Inflammatory macrophage (primary cell): ENCODE measurements around the gene IFT172.
"Not testable (repeated sequence)": the region's sequence is repeated elsewhere in the genome, so short reads cannot be mapped to it uniquely, and the experiment has no call there.

Experiments used
- DNase-seq, 2 donors: peaks; one replicate each; pipeline ENCODE4 v3.0.0-alpha.2; 2020 to 2022
- total RNA-seq, 18 experiments: gene quantifications; one replicate each; lab custom pipeline; 2026; ENCODE audit warnings: mixed read lengths in 6 of 18, inconsistent platforms in 2 of 18; lab: John Stamatoyannopoulos, UW

The IFT172 gene, protein sequence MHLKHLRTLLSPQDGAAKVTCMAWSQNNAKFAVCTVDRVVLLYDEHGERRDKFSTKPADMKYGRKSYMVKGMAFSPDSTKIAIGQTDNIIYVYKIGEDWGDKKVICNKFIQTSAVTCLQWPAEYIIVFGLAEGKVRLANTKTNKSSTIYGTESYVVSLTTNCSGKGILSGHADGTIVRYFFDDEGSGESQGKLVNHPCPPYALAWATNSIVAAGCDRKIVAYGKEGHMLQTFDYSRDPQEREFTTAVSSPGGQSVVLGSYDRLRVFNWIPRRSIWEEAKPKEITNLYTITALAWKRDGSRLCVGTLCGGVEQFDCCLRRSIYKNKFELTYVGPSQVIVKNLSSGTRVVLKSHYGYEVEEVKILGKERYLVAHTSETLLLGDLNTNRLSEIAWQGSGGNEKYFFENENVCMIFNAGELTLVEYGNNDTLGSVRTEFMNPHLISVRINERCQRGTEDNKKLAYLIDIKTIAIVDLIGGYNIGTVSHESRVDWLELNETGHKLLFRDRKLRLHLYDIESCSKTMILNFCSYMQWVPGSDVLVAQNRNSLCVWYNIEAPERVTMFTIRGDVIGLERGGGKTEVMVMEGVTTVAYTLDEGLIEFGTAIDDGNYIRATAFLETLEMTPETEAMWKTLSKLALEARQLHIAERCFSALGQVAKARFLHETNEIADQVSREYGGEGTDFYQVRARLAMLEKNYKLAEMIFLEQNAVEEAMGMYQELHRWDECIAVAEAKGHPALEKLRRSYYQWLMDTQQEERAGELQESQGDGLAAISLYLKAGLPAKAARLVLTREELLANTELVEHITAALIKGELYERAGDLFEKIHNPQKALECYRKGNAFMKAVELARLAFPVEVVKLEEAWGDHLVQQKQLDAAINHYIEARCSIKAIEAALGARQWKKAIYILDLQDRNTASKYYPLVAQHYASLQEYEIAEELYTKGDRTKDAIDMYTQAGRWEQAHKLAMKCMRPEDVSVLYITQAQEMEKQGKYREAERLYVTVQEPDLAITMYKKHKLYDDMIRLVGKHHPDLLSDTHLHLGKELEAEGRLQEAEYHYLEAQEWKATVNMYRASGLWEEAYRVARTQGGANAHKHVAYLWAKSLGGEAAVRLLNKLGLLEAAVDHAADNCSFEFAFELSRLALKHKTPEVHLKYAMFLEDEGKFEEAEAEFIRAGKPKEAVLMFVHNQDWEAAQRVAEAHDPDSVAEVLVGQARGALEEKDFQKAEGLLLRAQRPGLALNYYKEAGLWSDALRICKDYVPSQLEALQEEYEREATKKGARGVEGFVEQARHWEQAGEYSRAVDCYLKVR (N-terminal part only)
- total RNA-seq = 2.5 to 19.6 (median 14.9) reads per million in 18 experiments

DNA sequence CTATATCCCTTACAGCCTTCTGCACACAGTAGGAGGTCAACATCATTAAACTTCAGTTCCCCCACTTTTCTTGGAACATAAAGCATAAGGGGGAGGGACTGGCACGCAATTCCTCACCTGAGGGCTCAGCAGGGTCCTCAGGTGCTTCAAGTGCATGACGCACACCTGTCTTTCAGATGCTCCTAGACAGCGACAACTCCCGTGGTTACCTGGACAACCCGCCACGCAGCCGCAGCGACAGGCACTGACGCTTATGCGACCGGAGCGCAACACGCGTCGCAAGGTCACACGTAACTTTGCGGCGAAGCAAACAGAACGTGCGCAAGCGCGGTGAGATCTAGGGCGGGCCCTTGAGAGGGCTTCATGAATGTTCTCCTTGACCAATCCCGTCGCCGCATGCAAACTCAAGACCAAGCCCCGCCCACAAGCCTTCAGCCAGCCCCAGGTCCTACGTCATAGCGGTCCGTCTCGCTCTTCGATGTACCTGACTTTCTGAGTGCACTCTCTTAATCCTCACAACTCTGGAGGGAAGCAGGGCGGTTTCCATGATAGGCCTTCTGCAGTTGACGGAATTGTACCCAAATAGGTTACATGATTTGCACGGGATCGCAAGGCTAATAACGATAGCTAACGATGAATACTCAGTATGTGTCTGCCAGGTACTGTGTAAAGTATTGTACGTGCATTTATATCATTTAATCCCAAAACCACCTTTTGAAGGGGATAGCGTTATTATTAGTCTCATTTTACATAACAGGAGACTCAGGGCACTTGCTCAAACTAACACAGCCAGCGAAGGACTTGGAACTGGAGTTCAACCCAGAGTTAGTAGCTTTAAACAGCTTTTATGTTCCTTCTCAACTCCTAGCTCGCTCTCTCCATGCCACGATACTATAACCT, at the start of gene IFT172:
Gene IFT172, minus strand, starts transcription at position 246 of the 900 bp plus-strand sequence. Its CDS starts 90 bp downstream, at position 156.
- peak; percentile 99 to 100 for DNase-seq

DNA sequence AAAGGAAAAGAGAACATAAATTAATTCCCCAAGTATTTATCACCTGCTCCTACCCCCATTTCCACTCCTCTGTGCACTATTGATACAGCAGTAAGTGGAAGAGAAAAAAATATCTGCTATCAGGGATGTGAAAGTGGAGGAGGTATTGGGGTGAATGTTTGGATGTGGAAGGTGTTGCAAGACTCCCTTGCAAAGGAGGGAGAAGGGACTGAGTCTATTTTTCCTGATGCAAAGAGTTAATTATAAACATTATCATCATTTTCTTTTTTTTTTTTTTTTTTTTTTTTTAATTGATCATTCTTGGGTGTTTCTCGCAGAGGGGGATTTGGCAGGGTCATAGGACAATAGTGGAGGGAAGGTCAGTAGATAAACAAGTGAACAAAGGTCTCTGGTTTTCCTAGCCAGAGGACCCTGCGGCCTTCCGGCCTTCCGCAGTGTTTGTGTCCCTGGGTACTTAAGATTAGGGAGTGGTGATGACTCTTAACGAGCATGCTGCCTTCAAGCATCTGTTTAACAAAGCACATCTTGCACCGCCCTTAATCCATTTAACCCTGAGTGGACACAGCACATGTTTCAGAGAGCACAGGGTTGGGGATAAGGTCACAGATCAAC, 49.4 kb upstream of the IFT172 start:
- not testable (repeated sequence) for DNase-seq

DNA sequence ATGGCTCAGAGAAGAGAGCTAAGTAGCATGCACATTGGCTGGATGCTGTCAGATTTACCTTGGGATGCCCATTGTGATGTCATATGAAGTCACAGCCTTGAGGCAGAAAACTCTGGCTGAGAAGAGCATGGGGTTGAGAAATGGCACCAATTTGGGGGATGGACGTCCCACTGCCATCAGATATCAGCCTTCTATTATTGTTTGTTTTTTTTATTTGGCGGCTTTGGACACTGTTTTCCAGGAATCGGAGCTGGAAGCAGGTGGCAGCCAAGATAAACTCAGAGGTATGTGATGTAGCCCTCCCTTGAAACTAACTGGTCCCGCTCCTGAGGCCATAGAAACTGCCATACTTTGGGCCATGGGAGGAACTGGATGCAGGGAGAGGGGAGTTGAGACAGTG, 47.7 kb upstream of the IFT172 start:
- no peak for DNase-seq

DNA sequence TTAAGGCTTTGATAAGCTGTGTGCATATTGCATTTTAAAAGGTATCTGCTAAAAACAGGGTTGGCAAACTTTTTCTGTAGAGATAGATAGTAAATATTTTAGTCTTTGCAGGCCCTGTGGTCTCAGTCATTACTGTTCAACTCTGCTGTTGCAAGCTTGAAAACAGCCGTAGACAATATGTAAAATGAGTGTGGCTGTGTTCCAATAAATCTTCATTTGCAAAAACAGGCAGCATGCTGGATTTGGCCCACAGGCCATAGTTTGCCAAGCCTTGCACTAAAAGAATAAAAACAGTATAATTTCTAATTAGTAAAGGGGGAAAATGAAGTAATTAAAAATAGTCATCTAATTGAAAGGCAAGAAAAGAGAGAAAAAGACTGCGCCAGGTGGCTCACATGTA, 42.4 kb upstream of the IFT172 start:
- no peak for DNase-seq

DNA sequence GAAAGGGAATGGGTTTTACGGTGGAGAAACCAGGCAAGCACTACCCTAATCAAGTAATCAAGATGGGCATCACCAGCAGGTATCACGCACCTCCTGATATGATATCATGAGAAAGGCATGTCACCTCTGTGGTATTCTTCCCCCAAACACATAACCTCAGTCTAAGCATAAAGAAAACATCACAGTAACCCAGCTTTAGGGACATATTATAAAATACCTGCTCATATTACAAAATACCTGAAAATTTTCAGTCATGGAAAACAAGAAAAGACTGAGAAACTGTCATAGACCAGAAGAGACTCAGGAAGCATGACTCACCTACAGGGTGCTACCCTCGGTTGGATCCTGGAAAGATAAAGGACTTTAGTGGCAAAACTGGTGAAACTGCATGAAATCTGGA, 37.6 kb upstream of the IFT172 start:
- no peak for DNase-seq

DNA sequence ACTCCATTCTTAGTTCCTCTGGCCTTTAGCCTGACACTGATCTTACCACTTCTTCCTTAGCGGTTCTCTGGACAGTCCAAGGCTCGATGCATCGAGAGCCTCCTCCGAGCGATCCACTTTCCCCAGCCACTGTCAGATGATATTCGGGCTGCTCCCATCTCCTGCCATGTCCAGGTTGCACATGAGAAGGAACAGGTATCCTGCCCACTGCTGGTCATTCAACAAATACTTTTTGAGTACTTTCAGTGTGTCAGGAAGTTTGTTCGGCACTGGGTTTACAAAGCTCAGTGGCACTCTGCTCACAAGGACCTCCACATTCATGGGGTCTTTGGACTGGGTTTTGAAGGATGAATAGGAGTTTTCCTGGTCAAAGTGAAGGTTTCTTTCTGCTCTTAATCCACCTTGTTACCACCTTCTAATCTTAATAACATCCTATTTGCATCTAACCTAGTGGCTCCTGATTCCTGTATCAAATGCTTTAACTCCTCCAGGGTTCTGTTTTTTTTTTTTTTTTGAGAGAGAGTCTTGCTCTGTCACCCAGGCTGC, 32.9 kb upstream of the IFT172 start:
- DNase-seq = no peak

DNA sequence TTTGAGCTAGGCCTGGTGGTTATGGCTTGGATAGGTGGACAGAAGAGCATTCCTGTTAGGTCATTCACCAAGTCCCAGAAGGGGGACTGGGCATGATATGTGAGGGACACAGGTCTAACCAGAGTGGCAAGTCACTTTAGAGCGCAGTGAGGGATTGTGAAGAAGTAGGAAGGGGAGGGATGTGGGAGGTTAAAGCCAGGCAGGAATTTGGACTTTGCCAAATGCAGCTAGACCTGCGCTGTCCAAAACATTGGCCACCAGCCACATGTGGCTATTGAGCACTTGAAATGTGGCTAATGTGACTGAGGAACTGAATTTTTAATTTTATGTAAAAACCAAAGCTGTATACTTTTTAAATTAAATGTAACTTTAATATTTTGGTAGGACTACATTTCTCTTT, 30.8 kb upstream of the IFT172 start:
- DNase-seq = no peak

DNA sequence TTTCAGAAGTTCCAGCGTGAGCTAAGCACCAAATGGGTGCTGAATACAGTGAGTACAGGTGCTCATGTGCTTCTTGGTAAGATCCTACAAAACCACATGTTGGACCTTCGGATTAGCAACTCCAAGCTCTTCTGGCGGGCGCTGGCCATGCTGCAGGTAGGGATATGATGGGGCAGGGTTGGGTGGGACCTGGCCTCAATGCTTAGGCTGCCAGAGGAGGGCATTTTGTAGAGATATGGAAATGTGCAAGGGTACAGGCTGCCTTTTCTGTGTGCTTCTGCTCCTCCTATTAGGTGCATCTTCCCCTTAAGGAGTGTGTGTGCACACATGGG, 29.2 kb upstream of the IFT172 start:
- DNase-seq = no peak

DNA sequence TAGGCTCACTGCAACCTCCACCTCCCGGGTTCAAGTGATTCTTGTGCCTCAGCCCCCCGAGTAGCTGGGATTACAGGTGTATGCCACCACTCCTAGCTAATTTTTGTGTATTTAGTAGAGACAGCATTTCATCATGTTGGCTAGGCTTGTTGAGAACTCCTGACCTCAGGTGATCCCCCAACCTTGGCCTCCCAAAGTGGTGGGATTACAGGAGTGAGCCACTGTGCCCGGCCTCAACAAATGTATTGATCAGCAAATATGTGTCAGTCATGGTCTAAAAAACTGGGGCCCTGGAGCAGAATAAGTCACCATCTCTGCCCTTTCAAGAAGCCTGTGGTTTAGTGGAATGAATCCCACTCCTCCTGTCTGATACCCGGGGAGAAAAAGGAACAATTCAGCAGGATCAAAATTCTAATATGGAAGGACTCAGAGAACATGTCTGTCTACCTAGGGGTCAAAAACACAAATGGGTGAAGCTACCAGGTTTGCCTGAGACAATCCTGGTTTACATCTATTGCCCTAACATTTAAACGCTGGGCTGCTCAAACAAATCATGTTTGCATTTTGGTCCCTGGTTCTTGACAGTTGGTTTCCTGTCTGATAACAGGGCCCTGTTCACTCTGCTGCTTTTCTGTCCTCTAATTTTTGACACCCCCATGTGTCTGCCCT, 28.7 kb upstream of the IFT172 start:
- DNase-seq = no peak

DNA sequence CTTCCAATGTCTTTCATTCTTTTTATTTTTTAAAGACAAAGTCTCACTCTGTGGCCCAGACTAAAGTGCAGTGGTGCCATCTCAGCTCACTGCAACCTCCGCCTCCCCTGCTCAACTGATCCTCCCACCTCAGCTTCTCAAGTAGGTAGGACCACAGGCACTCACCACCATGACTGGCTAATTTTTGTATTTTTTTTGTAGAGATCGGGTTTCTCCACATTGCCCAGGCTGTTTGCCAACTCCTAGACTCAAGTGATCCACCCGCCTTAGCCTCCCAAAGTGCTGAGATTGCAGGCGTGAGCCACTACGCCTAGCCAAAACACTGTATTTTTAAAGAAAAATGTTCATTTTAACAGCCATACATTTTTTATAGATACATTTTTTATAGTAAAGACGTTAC, 19.8 kb upstream of the IFT172 start:
- DNase-seq = no peak

DNA sequence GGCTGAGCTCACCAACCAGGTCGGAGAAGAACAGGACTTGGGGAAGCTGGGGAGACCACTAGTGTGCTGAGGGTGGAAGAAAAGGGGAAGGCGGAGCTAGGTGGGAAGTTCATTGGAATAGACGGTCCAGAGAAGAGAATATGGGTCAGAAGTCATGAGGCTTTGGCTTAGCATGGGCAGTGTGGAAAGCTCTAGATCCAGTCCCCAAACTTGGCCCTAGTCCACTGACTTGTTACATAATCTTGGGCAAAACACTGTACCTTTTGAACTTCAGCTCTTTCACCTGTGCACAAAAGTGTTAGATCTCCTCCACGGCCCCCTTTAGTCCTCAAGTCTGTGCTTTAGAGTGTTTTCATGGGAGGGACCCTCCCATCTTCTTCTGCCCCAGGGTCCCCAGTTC, 17.8 kb upstream of the IFT172 start:
- no peak for DNase-seq

DNA sequence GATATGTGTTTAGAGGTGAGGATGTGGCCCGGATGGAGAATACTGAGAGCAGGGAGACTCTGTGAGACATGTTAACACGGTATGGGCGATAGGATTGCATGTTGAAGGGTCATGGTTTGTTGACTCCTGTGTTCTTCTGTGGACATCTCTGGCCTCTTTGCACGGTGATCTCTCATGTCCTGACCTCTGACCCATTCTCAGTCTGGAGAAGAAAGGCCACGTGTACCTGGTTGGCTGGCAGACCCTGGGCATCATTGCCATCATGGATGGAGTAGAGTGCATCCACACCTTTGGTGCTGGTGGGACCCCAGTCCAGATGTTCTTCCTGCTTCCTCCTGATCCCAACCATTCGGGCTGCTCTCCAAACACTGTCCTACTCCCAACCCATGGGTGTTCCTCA, 17.0 kb upstream of the IFT172 start:
- no peak for DNase-seq

DNA sequence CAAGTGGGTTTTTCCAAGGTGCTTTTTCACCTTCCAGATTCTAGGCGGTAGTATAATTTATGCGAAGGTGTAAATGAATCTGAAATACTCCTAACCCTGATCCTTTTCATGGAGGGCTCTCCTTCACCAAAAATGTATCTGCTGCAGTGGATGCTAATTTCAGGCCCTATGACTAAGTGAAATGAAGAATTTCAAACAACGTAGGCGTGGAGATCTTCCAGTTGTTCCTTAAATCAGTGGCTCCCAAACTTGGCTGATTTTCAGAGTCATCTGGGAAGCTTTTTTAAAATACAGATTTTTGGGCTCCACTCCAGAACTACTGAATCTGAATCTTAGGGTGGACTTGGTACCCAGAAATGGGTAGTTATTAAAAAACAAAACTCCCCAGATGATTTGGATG, 12.6 kb upstream of the IFT172 start:
- DNase-seq = no peak

DNA sequence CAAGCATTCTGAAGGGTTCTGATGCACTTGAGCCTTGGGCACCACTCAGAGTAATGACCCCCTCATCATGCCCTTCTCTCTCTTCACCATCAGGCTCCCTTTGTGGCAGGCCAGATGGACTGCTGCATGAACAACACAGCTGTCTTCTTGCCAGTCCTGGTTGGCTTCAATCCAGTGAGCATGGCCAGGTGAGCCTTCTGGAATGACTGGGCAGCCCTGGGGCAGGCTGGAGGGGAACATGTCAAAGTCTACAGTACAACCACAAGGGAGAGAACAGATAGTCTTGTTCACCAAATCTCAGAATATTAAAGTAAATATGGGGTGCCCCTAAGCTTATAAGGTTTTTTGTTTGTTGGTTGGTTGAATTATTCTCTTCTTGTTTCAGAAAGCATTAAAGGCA, 11.5 kb upstream of the IFT172 start:
- no peak for DNase-seq

DNA sequence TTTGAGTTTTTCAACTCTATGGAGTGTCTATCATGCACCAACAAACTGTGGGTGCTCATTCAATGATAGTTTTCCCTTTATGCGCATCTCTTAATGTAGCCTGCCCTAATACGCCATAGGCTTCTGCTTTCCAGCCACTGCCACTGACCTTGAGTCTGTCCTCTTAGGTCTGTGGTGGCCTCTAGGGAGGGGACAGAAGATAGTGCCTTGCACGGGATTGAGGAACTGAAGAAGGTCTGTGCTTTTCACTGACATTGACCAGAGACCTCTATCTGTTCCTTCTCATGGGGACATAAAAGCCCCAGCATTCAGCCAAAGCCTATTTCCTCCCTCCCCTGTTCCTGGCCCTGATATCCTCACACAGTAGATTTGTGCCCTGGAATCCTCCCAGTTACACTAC, 9.4 kb upstream of the IFT172 start:
- no peak for DNase-seq

DNA sequence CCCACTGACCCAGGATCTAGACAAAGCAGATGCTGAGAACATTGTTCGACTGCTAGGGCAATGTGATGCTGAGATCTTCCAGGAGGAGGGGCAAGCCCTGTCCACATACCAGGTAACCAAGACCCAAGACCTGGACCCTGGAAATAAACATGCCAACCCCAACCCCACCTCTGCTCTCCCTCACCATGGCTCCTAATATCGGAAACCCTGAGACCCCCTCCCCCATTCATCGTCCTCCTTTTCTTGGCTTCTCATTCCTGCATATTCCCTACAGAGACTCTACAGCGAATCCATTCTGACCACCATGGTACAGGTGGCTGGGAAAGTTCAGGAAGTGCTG, 7.7 kb upstream of the IFT172 start:
- no peak for DNase-seq

DNA sequence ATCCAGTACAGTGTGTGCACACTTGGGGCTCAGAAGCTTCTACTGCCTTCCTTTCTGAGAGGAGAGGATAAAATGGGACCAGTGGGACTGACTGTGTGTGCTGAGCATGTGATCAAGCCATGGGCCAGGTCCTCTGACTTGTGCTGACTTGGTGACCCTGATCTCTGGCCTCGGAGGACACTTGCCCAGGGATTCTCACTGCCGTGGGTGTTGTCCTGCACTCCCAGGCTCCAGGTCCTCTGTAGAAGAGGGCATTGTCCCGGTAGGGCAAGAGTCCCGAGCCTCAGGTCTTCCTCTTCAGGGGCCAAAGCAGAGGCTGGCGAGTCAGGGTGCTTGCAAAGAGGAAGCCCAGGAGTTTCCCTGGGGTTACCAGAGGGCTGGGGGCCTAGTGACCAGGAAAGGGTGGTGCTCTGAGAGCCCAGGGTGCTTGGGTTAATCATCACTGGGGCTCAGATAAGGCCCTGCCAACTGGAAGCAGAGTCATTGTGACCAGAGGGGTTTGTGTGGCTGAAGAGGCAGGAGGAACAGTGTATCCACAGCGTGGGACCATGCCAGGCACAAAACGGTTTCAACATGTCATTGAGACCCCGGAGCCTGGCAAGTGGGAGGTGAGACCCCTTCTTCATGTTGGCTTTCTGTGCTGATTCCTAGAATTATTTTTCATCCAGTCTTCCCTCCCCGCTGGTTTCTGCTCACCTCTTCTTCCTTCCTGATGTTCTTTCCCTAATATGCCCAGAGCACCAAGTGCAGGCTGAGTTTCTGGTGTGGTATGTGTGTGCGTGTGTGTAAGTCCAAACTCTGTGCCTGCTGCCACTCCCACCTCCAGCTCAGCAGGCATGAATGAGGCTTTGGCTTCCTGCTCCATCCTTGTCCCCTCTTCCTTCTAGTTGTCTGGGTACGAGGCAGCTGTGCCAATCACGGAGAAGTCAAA, 7.1 kb upstream of the IFT172 start, which contains the start of gene GCKR:
Gene GCKR, plus strand, starts transcription at position 483 of the 931 bp plus-strand sequence. Its CDS starts 66 bp downstream, at position 549.
- DNase-seq = peak in 1 of 2 donors; percentile 29

DNA sequence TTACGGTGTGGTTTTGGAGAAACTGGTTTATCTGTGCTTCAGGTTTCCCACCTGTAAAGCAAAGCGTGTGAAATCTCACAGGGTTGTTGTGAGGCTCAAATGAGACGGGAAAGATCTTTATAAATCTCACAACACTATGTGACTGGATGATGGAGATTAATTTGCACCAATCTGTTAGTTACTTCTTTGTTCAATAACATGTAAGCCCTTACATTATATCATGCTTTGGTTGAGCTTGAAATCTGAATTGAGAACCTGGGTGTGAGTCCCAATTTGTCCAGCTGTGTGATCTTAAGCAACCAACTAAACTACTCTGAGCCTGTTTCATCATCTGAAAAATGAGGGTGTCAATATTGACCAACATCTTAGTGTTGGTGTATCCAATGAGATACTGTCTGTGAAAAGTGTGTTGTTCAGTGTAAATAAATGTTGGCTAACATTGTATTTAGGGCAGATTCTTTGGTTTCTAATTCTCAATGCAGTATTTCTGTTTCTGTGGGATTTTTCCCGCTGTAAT, 6.4 kb upstream of the IFT172 start:
- DNase-seq = no peak

DNA sequence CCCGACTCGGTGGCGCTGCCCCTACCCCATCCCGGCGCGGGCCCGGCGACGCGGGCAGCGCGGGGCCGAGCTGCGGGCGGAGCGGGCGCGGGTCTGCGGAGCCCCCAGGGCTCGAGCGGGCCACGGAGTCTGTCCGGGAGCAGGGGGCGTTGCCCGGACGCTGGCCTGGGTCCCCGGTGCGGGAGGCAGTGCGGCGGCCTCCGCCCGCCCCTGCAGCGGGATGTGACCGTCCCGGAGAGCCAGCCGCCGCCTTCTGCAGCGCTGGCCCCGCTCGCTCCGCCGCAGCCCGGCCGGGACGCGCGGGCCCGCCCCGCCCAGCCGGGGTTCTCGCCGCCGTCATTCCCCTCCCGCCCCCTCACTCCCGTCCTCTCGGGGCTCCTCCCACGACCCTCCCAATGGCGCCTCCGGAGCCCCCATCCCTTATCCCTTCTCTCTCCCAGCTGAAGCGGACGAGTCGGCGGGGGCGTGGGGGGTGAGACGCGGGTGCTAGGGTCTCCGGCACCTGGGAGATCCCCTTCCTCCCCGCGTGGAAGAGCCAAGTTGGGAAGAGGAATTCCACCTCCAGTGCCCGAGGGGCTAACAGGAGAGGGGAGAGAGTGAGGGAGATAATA, 5.5 kb upstream of the IFT172 start, which contains the start of gene FNDC4:
Gene FNDC4, minus strand, starts transcription at position 257 of the 611 bp plus-strand sequence. CDS start 521 bp downstream, outside the sequence.
- DNase-seq = no peak
